Nephron (organoid): ENCODE data around the gene CHN2.

Source experiments
- H3K27ac Mint-ChIP-seq, 3 experiments: 2 replicates each; pipeline ENCODE4 v1.8.0; 2020; ENCODE audit warnings: mixed read lengths in 3 of 3, mild to moderate bottlenecking in 2 of 3, moderate library complexity in 1 of 3
- H3K27me3 Mint-ChIP-seq: 2 replicates; pipeline ENCODE4 v1.8.0; 2021; ENCODE audit warnings: low read depth, mild to moderate bottlenecking, moderate library complexity, mixed read lengths
- H3K36me3 Mint-ChIP-seq: 2 replicates; pipeline ENCODE4 v1.8.0; 2020; ENCODE audit warnings: low read depth, mixed read lengths
- H3K4me1 Mint-ChIP-seq: 2 replicates; pipeline ENCODE4 v1.8.0; 2020; ENCODE audit warnings: mixed read lengths
- H3K4me3 Mint-ChIP-seq, 3 experiments: 2 replicates each; pipeline ENCODE4 v1.8.0; 2020; ENCODE audit warnings: mild to moderate bottlenecking in 3 of 3, mixed read lengths in 3 of 3, moderate library complexity in 2 of 3
- H3K9me3 Mint-ChIP-seq: 2 replicates; pipeline ENCODE4 v1.8.0; 2020; ENCODE audit warnings: mixed read lengths
- TF ChIP-seq, protein P1 (sequence below), 3 experiments: fragments of 200-600 bp; sonication (generic); IDR thresholded peaks; one replicate each; pipeline ENCODE4 v1.5.0; 2021; ENCODE audit warnings: antibody characterized with exemption in 3 of 3; ENCODE audit not compliant: unreplicated experiment in 3 of 3

The CHN2 gene

GRCh38 chr7:29149036-29149435, 45.5 kb upstream of the CHN2 start:
- peaks cover 29% of the 10 kb centered on the region for H3K27me3 Mint-ChIP-seq
- H3K4me1 Mint-ChIP-seq = peaks cover 29% of the 10 kb centered on the region
- H3K36me3 Mint-ChIP-seq = no peaks in the 10 kb centered on the region
- H3K4me3 Mint-ChIP-seq = no peak overlapping the region
- H3K9me3 Mint-ChIP-seq = no peaks in the 10 kb centered on the region
- no peak overlapping the region for H3K27ac Mint-ChIP-seq
- TF ChIP-seq, protein P1, sequence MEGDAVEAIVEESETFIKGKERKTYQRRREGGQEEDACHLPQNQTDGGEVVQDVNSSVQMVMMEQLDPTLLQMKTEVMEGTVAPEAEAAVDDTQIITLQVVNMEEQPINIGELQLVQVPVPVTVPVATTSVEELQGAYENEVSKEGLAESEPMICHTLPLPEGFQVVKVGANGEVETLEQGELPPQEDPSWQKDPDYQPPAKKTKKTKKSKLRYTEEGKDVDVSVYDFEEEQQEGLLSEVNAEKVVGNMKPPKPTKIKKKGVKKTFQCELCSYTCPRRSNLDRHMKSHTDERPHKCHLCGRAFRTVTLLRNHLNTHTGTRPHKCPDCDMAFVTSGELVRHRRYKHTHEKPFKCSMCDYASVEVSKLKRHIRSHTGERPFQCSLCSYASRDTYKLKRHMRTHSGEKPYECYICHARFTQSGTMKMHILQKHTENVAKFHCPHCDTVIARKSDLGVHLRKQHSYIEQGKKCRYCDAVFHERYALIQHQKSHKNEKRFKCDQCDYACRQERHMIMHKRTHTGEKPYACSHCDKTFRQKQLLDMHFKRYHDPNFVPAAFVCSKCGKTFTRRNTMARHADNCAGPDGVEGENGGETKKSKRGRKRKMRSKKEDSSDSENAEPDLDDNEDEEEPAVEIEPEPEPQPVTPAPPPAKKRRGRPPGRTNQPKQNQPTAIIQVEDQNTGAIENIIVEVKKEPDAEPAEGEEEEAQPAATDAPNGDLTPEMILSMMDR (IDR thresholded peaks at IDR 0.05; ENCODE audit: unreplicated experiment in 3 of 3) = no peak

DNA sequence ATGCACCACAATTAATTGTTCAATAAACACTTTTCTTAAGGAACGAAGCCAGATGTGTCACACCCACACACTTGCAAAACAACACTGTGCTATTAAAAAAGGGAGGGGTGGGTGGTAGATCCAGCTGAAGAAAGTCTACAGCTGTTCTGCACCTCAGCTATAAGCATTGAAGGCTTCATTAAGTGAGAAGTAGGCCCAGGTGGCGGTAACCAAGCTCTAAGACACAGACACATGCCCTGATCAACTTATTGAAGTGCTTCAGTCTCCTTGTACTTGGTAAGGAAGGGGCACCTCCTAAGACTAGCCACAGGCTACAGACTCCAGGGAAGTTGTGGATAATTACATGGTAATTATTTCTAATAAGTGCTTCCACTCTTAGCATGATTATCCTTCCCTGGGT, 43.7 kb upstream of the CHN2 start:
- Mint-ChIP-seq H3K4me3 (no peak overlapping the region), H3K27ac (peak overlapping the region in 1 of 3 experiments; percentile 83), H3K27me3 (peaks cover 12% of the 10 kb centered on the region), H3K36me3 (no peaks in the 10 kb centered on the region), H3K4me1 (peaks cover 19% of the 10 kb centered on the region), H3K9me3 (no peaks in the 10 kb centered on the region)
- TF ChIP-seq, protein P1 (IDR thresholded peaks at IDR 0.05; ENCODE audit: unreplicated experiment in 3 of 3) = no peak

- Mint-ChIP-seq H3K36me3 (no peaks in the 10 kb centered on the region), H3K27ac (no peak overlapping the region), H3K4me3 (no peak overlapping the region), H3K9me3 (no peaks in the 10 kb centered on the region), H3K4me1 (no peaks in the 10 kb centered on the region), H3K27me3 (no peaks in the 10 kb centered on the region)
- TF ChIP-seq, protein P1 (IDR thresholded peaks at IDR 0.05; ENCODE audit: unreplicated experiment in 3 of 3) = no peak
Measured at GRCh38 chr7:29154076-29154475, 40.5 kb upstream of the CHN2 start.

- TF ChIP-seq, protein P1 (IDR thresholded peaks at IDR 0.05; ENCODE audit: unreplicated experiment in 3 of 3) = peak in 1 of 3 experiments; percentile 11
- Mint-ChIP-seq H3K36me3 (peaks cover 3% of the 10 kb centered on the region), H3K27ac (no peak overlapping the region), H3K4me3 (no peak overlapping the region), H3K4me1 (no peaks in the 10 kb centered on the region), H3K9me3 (no peaks in the 10 kb centered on the region), H3K27me3 (no peaks in the 10 kb centered on the region)
Measured at GRCh38 chr7:29156907-29157452, 37.6 kb upstream of the CHN2 start.

- no peak overlapping the region for H3K27ac Mint-ChIP-seq
- no peak overlapping the region for H3K4me3 Mint-ChIP-seq
- TF ChIP-seq, protein P1 (IDR thresholded peaks at IDR 0.05; ENCODE audit: unreplicated experiment in 3 of 3) = no peak
- H3K36me3 Mint-ChIP-seq = peaks cover 3% of the 10 kb centered on the region
- no peaks in the 10 kb centered on the region for H3K9me3 Mint-ChIP-seq
- H3K4me1 Mint-ChIP-seq = no peaks in the 10 kb centered on the region
- no peaks in the 10 kb centered on the region for H3K27me3 Mint-ChIP-seq
Measured at GRCh38 chr7:29158795-29159423, 35.7 kb upstream of the CHN2 start.

DNA sequence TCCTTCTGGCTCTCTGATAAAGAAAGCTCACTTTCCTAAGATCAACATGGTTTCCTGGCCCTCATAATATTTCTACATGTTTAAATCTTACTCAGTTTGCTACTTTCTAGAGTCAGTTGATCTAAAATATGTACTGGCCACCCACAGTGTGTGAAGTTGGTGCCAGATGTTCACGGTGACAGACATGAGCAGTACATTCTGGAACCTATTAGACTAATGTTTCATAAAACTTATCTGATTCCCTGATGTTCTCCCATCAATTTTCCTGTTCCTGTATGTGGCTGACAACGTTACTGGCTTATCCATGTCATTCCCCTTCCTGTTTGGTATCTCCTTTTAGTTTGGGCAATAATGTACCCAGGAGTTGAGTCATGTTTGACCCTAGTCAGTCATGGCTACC, 34.5 kb upstream of the CHN2 start:
- Mint-ChIP-seq H3K9me3 (peaks cover 3% of the 10 kb centered on the region), H3K27me3 (no peaks in the 10 kb centered on the region), H3K36me3 (peaks cover 3% of the 10 kb centered on the region), H3K27ac (no peak overlapping the region), H3K4me1 (no peaks in the 10 kb centered on the region), H3K4me3 (no peak overlapping the region)
- TF ChIP-seq, protein P1 (IDR thresholded peaks at IDR 0.05; ENCODE audit: unreplicated experiment in 3 of 3) = no peak
